Measurements from ENCODE around the gene DYNC1LI2. TPM values are rescaled to one million over a fixed set of nuclear protein-coding genes. Genes with fewer than 3 reads are reported as not detected.
A peak's percentile ranks its signal among the peaks of the same experiment; 100 is the strongest.
"Not testable (repeated sequence)": the region's sequence is repeated elsewhere in the genome, so short reads cannot be mapped to it uniquely, and the experiment has no call there.

DYNC1LI2 gene
- polyA plus RNA-seq (2013, experiment 1 of 2), result 52.2 TPM
- 46.8 TPM for polyA plus RNA-seq (2013, experiment 2 of 2)

DNA sequence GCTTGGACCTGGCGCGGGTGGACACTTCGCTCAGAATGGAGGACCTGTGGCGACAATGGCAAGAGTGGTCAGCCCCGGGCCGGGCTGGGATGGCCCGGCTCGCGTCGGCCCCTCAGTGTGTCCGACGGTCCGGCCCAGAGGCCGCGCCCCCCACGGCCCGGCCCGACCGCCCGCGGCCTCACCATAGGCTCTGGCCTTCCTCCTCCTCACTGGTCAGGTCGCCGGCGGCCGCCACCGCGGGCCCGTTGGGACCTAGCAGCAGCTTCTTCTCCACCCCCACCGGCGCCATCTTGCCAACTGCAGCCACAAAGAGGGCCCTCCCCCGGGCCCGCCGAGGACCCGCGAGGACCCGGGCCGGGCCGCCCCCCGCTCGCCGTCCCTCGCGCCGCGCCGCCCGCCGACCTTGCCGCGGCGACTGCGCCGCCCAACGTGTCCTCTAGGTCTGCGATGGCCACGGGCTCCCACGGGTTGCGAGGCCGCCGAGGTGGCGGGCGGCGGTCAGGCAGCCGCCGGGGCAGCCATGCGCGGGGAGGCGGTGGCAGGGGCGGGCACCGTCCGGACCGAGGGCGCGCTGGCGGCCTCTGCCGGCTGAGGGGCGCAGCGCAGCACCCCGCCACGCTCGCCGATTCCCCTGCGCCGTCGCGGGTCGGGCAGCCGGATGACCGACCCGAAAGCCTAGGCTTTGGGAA is at the start of gene DYNC1LI2:
Gene DYNC1LI2, minus strand, starts transcription at position 307 of the 689 bp plus-strand sequence. Its CDS starts 18 bp downstream, at position 289.
- peaks cover 12% of the 10 kb centered on the region for H3K4me1 ChIP-seq (ENCODE audit: insufficient read depth, low read length)
- peak within 1 kb of the TSS; percentile 87 for H3K4me3 ChIP-seq (ENCODE audit: low read length)
- peak within 1 kb of the TSS; percentile 99 for H3K9ac ChIP-seq (ENCODE audit: low read depth, low read length)
- peaks cover 7% of the 10 kb centered on the region; the same call in 1 of the 2 replicates for H3K27me3 ChIP-seq (ENCODE audit: insufficient read depth, low read length)
- H3K9me3 ChIP-seq (ENCODE audit: insufficient read depth, low read depth, low read length), result no peaks in the 10 kb centered on the region
- peaks cover 40% of the 10 kb centered on the region for H3K36me3 ChIP-seq (ENCODE audit: insufficient read depth, low read length)
- WGBS, result under 1% methylated on average over 90 of the region's 90 CpGs
- H3K27ac ChIP-seq (ENCODE audit: low read depth, low read length), result peak within 1 kb of the TSS; percentile 85

DNA sequence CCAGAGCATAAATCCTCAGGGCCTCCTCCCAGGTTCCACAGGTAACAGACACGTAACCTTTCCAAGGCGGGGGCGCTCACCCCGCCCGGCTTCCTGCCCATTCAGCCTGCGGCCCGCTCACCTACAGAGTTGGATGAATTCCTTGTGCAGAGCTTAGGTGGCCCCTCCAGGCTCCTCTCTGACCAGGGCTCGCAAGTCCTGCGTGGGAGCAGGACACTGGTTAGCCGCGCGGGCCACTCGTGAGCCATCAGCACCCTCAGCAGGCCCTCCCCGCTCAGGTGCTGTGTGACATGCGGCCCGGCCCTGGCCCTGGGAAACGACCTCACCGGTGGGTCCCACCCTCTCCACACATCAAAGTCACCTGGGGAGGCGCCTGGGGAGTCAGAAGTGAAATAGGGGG is 49.4 kb upstream of the DYNC1LI2 start:
- H3K4me3 ChIP-seq (ENCODE audit: low read length), result no peak overlapping the region
- WGBS, result 90% methylated on average over 19 of the region's 19 CpGs

DNA sequence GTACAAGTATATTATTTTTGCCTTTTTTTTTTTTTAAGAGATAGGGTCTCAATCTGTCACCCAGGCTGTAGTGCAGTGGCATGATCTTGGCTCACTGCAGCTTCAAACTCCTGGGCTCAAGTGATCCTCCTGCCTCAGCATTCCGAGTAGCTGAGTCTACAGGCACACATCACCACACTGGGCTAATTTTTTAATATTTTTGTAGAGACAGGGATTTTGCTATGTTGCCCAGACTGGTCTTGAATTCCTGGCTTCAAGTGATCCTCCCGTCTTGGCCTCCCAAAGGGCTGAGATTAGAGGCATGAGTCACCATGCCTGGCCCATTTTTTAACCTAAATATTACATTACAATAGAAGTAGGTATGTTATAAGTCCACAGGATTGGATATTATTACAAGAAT is 46.8 kb upstream of the DYNC1LI2 start:
- no peak overlapping the region for H3K9ac ChIP-seq (ENCODE audit: low read depth, low read length)
- no peaks in the 10 kb centered on the region for H3K4me1 ChIP-seq (ENCODE audit: insufficient read depth, low read length)
- H3K4me3 ChIP-seq (ENCODE audit: low read length), result no peak overlapping the region
- H3K9me3 ChIP-seq (ENCODE audit: insufficient read depth, low read depth, low read length), result no peaks in the 10 kb centered on the region
- H3K27ac ChIP-seq (ENCODE audit: low read depth, low read length), result no peak overlapping the region
- WGBS, result 83% methylated on average over 2 of the region's 2 CpGs
- no peaks in the 10 kb centered on the region for H3K27me3 ChIP-seq (ENCODE audit: insufficient read depth, low read length)
- peaks cover 16% of the 10 kb centered on the region for H3K36me3 ChIP-seq (ENCODE audit: insufficient read depth, low read length)

More for the DNA sequence above, 49.4 kb upstream of the DYNC1LI2 start:
- H3K27me3 ChIP-seq (ENCODE audit: insufficient read depth, low read length), result no peaks in the 10 kb centered on the region
- no peak overlapping the region for H3K9ac ChIP-seq (ENCODE audit: low read depth, low read length)
- no peaks in the 10 kb centered on the region for H3K9me3 ChIP-seq (ENCODE audit: insufficient read depth, low read depth, low read length)
- peaks cover 43% of the 10 kb centered on the region for H3K36me3 ChIP-seq (ENCODE audit: insufficient read depth, low read length)
- H3K4me1 ChIP-seq (ENCODE audit: insufficient read depth, low read length), result no peaks in the 10 kb centered on the region
- H3K27ac ChIP-seq (ENCODE audit: low read depth, low read length), result no peak overlapping the region

DNA sequence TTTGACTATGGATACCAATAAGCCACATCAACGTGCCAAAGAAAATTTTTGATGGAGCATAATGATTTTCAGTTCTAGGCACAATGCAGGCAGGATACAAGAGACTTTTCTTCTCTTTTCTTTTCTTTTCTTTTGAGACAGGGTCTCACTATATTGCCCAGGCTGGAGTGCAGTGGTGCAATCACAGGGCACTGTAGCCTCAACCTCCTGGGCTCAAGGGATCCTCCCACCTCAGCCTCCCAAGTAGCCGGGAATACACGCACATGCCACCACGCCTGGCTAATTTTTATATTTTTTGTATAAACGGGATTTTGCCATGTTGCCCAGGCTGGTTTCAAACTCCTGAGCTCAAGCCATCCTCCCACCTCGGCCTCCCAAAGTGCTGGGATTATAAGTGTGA is 42.6 kb upstream of the DYNC1LI2 start:
- not testable (repeated sequence) for H3K9ac ChIP-seq (ENCODE audit: low read depth, low read length); H3K27me3 ChIP-seq (ENCODE audit: insufficient read depth, low read length); H3K27ac ChIP-seq (ENCODE audit: low read depth, low read length); H3K4me1 ChIP-seq (ENCODE audit: insufficient read depth, low read length); H3K9me3 ChIP-seq (ENCODE audit: insufficient read depth, low read depth, low read length); H3K36me3 ChIP-seq (ENCODE audit: insufficient read depth, low read length); H3K4me3 ChIP-seq (ENCODE audit: low read length)
- 96% methylated on average over 6 of the region's 6 CpGs for WGBS

DNA sequence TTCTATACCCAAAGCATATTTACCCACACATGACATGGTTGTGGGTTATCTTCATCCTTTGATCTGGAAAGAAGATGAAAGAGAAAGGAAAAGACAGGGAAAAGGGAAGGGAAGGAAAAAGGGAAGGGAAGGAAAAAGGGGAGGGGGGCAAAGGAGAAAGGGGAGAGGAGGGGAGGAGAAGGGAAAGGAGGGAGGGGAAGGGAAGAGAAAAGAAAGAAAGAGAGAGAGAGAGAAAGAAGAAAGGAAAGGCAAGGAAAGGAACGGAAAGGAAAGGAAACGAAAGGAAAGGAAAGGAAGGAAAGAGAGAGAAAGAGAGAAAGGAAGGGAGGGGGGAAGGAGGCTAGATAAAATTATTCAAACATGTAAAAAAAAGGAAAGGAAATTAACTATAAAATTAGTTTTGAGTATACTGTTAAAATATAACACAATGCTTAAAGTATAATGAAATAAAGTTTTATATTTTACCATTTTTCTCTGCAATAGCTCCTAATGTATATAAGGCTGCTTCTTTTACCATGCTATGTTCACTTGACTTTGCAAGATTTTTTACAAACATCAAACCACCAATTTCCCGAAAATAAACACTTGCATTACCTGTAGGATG is 38.8 kb upstream of the DYNC1LI2 start:
- Histone ChIP-seq H3K27ac (ENCODE audit: low read depth, low read length) (no peak overlapping the region), H3K4me1 (ENCODE audit: insufficient read depth, low read length) (no peaks in the 10 kb centered on the region), H3K4me3 (ENCODE audit: low read length) (no peak overlapping the region), H3K9me3 (ENCODE audit: insufficient read depth, low read depth, low read length) (no peaks in the 10 kb centered on the region), H3K9ac (ENCODE audit: low read depth, low read length) (no peak overlapping the region), H3K36me3 (ENCODE audit: insufficient read depth, low read length) (no peaks in the 10 kb centered on the region), H3K27me3 (ENCODE audit: insufficient read depth, low read length) (no peaks in the 10 kb centered on the region)
- 69% methylated on average over 3 of the region's 3 CpGs for WGBS

DNA sequence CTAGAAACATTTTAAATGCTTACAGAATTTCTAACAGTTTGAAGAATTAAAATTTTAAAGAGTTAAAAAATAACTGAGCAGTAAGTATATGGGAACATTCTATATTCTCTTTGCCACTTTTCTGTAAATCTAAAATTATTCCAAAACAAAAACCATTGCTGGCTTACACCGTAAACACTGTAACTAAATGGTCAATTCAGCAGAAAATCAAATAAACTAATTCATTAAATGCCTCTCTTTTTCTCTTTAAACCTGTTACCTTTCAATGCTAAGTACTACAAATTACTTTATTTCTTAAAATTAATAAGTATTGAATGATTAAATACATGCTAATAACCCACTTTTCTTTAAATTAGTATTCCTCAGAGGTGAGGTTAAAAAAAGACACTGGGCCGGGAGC is 36.0 kb upstream of the DYNC1LI2 start:
- no peaks in the 10 kb centered on the region for H3K27me3 ChIP-seq (ENCODE audit: insufficient read depth, low read length)
- H3K9ac ChIP-seq (ENCODE audit: low read depth, low read length), result no peak overlapping the region
- no peak overlapping the region for H3K27ac ChIP-seq (ENCODE audit: low read depth, low read length)
- H3K36me3 ChIP-seq (ENCODE audit: insufficient read depth, low read length), result no peaks in the 10 kb centered on the region
- H3K9me3 ChIP-seq (ENCODE audit: insufficient read depth, low read depth, low read length), result no peaks in the 10 kb centered on the region
- 97% methylated on average over 2 of the region's 2 CpGs for WGBS
- H3K4me1 ChIP-seq (ENCODE audit: insufficient read depth, low read length), result no peaks in the 10 kb centered on the region
- H3K4me3 ChIP-seq (ENCODE audit: low read length), result no peak overlapping the region

DNA sequence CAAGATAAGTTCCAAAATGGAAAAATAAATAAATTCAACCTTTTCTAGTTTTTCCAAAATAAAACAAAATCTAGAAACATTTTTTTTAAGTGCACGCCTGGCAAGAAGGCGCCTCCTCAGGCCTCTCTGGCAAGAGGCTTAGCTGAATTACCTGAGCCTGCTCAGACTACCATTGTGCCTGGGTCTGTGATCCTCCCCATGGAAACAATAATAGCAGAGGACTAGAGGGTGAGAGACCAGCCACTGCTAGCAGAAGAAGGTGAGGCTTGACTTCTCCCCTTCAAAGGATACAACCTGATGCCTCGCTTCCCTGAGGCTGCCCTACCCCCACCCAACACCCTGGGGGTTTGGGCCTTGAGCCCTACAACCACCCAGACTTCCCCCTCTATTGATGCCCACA is 35.1 kb upstream of the DYNC1LI2 start:
- Histone ChIP-seq H3K9ac (ENCODE audit: low read depth, low read length) (no peak overlapping the region), H3K27me3 (ENCODE audit: insufficient read depth, low read length) (no peaks in the 10 kb centered on the region), H3K9me3 (ENCODE audit: insufficient read depth, low read depth, low read length) (no peaks in the 10 kb centered on the region), H3K36me3 (ENCODE audit: insufficient read depth, low read length) (no peaks in the 10 kb centered on the region), H3K4me1 (ENCODE audit: insufficient read depth, low read length) (no peaks in the 10 kb centered on the region), H3K4me3 (ENCODE audit: low read length) (no peak overlapping the region), H3K27ac (ENCODE audit: low read depth, low read length) (no peak overlapping the region)
- 90% methylated on average over 3 of the region's 3 CpGs for WGBS

DNA sequence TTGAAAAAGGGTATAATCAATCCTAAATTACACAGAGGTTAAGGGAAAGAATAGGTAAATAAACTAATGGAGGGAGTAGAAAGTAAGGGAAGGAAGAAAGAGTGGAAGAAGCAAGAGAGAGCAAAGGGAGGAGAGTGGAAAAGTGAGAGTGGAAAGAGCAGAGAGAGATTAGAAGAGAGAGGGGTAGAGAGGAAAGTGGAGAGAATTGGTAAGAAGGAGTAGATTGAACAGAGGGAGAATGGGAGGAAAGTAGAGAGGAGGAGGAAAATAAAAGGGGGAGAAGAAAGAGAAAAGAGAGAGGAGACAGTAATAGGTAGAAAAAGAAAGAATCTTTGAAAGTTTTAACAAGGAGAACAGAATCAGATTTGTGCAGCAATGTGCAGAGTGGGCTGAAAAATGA is 25.0 kb upstream of the DYNC1LI2 start:
- H3K4me1 ChIP-seq (ENCODE audit: insufficient read depth, low read length), result no peaks in the 10 kb centered on the region
- no peaks in the 10 kb centered on the region for H3K36me3 ChIP-seq (ENCODE audit: insufficient read depth, low read length)
- no peak overlapping the region for H3K27ac ChIP-seq (ENCODE audit: low read depth, low read length)
- no peaks in the 10 kb centered on the region for H3K9me3 ChIP-seq (ENCODE audit: insufficient read depth, low read depth, low read length)
- no peak overlapping the region for H3K9ac ChIP-seq (ENCODE audit: low read depth, low read length)
- H3K27me3 ChIP-seq (ENCODE audit: insufficient read depth, low read length), result no peaks in the 10 kb centered on the region
- no peak overlapping the region for H3K4me3 ChIP-seq (ENCODE audit: low read length)

DNA sequence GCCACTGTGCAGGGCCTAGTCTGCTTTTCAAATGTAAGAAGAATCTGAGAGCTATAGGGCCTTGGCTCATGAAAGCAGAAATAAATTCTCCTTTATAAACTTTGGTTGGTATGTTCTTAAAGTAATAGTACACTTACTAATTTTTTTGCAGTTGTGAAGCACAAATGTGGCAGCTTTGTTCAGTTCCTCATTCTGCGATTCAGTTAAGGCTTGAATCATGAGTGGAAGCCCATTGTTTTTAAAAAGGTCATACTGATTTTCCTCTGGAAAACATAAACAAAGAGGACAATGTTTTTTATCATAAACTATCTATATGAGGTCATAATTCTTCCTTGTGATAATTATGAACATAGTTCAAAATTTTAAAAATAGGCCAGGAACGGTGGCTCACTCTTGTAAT is 23.6 kb upstream of the DYNC1LI2 start:
- Histone ChIP-seq H3K9ac (ENCODE audit: low read depth, low read length) (no peak overlapping the region), H3K27me3 (ENCODE audit: insufficient read depth, low read length) (no peaks in the 10 kb centered on the region), H3K4me3 (ENCODE audit: low read length) (no peak overlapping the region), H3K9me3 (ENCODE audit: insufficient read depth, low read depth, low read length) (no peaks in the 10 kb centered on the region), H3K4me1 (ENCODE audit: insufficient read depth, low read length) (no peaks in the 10 kb centered on the region), H3K36me3 (ENCODE audit: insufficient read depth, low read length) (no peaks in the 10 kb centered on the region), H3K27ac (ENCODE audit: low read depth, low read length) (no peak overlapping the region)
- 95% methylated on average over 2 of the region's 2 CpGs for WGBS

DNA sequence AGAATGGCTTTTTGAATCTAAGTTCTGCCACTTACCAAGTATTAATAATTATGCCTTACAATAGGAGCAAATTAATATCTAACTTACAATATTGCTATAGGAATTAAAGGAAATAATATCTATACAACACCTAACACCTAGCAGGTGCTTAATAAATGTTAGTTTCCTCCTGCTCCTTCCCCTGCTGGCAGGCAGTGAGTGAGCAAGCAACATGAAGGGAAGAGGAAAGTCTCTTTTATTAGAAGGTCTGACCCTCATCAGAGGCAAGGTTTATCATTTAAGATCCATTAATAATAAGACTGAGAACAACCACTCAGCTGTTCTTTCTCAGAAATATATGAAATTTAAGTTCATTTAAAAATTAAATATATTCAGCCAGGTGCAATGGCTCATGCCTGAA is 6.7 kb upstream of the DYNC1LI2 start:
- H3K4me1 ChIP-seq (ENCODE audit: insufficient read depth, low read length), result no peaks in the 10 kb centered on the region
- no peaks in the 10 kb centered on the region for H3K27me3 ChIP-seq (ENCODE audit: insufficient read depth, low read length)
- H3K36me3 ChIP-seq (ENCODE audit: insufficient read depth, low read length), result no peaks in the 10 kb centered on the region
- H3K9me3 ChIP-seq (ENCODE audit: insufficient read depth, low read depth, low read length), result no peaks in the 10 kb centered on the region
- H3K9ac ChIP-seq (ENCODE audit: low read depth, low read length), result no peak overlapping the region
- H3K27ac ChIP-seq (ENCODE audit: low read depth, low read length), result no peak overlapping the region
- H3K4me3 ChIP-seq (ENCODE audit: low read length), result no peak overlapping the region

DNA sequence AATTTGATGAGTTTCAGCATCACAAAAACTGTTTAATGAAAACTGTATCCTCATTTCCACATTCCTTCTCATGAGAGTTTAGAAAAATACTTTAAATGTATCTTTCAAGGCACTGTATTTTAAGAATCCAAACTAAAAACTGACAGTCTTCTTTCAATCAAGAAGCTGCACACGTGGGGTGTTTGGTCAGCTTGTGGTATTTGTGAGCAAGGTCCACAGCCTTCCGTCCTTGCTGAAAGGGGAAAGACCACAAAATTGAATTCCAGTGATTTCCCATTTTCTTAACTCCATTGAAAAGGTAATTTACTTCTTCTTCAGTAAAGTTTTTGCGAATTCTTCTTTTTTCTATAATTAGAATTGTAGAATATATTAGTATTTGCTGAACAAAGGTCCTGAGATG is 3.4 kb upstream of the DYNC1LI2 start:
- Histone ChIP-seq H3K9ac (ENCODE audit: low read depth, low read length) (no peak overlapping the region), H3K36me3 (ENCODE audit: insufficient read depth, low read length) (peaks cover 6% of the 10 kb centered on the region), H3K27ac (ENCODE audit: low read depth, low read length) (no peak overlapping the region), H3K4me3 (ENCODE audit: low read length) (no peak overlapping the region), H3K4me1 (ENCODE audit: insufficient read depth, low read length) (peaks cover 6% of the 10 kb centered on the region), H3K9me3 (ENCODE audit: insufficient read depth, low read depth, low read length) (no peaks in the 10 kb centered on the region), H3K27me3 (ENCODE audit: insufficient read depth, low read length) (peaks cover 7% of the 10 kb centered on the region; the same call in 1 of the 2 replicates)
- WGBS, result 64% methylated on average over 2 of the region's 3 CpGs

All from HUES64 (cell line).